GM12872 (cell line): ENCODE data around the gene ETF1.
A peak's percentile ranks its signal among the peaks of the same experiment; 100 is the strongest.

ENCODE experiments used
- TF ChIP-seq, protein P1 (sequence below): IDR thresholded peaks from 3 replicates; pipeline ENCODE4 v1.5.1; 2011; ENCODE audit warnings: low read depth, mild to moderate bottlenecking, low read length, moderate library complexity; ENCODE audit not compliant: insufficient read depth

The ETF1 gene

DNA sequence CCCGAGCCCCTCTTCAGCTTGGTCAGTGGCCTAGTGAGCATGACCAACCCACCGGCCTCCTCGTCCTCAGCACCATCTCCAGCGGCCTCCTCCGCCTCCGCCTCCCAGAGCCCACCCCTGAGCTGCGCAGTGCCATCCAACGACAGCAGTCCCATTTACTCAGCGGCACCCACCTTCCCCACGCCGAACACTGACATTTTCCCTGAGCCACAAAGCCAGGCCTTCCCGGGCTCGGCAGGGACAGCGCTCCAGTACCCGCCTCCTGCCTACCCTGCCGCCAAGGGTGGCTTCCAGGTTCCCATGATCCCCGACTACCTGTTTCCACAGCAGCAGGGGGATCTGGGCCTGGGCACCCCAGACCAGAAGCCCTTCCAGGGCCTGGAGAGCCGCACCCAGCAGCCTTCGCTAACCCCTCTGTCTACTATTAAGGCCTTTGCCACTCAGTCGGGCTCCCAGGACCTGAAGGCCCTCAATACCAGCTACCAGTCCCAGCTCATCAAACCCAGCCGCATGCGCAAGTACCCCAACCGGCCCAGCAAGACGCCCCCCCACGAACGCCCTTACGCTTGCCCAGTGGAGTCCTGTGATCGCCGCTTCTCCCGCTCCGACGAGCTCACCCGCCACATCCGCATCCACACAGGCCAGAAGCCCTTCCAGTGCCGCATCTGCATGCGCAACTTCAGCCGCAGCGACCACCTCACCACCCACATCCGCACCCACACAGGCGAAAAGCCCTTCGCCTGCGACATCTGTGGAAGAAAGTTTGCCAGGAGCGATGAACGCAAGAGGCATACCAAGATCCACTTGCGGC, 75.9 kb downstream of the ETF1 start:
- TF ChIP-seq, protein P1, sequence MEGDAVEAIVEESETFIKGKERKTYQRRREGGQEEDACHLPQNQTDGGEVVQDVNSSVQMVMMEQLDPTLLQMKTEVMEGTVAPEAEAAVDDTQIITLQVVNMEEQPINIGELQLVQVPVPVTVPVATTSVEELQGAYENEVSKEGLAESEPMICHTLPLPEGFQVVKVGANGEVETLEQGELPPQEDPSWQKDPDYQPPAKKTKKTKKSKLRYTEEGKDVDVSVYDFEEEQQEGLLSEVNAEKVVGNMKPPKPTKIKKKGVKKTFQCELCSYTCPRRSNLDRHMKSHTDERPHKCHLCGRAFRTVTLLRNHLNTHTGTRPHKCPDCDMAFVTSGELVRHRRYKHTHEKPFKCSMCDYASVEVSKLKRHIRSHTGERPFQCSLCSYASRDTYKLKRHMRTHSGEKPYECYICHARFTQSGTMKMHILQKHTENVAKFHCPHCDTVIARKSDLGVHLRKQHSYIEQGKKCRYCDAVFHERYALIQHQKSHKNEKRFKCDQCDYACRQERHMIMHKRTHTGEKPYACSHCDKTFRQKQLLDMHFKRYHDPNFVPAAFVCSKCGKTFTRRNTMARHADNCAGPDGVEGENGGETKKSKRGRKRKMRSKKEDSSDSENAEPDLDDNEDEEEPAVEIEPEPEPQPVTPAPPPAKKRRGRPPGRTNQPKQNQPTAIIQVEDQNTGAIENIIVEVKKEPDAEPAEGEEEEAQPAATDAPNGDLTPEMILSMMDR, result no peak

DNA sequence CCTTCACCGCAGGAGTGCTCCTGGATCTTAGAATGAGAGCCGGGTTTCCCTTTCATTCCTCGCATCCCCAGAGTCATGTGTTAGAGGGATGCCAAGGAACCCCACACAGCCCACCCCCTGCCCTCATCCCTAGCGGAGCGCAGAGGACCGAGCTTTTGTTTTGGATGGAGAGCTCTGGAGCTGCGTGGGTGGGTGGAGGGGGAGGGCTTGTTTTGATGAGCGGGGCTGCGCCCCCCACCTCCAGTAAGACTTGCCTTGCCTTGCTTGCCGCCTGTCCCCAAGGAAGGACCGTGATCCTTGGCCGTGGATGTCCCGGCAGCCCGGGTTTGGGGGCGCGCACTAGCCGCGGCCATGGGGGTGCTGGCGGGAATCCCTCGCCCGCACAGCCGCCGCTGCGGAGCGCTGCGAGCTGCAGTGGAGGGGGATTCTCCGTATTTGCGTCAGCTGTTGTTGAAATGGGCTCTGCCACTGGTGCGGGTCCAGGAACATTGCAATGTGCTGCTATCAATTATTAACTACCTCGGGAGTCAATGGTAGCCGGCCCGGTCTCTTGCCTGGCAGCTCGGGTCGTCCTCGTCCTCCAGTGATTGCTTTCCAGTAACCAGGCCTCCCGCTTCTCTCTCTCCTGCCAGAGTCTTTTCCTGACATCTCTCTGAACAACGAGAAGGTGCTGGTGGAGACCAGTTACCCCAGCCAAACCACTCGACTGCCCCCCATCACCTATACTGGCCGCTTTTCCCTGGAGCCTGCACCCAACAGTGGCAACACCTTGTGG, 76.7 kb downstream of the ETF1 start:
- TF ChIP-seq, protein P1, result no peak

DNA sequence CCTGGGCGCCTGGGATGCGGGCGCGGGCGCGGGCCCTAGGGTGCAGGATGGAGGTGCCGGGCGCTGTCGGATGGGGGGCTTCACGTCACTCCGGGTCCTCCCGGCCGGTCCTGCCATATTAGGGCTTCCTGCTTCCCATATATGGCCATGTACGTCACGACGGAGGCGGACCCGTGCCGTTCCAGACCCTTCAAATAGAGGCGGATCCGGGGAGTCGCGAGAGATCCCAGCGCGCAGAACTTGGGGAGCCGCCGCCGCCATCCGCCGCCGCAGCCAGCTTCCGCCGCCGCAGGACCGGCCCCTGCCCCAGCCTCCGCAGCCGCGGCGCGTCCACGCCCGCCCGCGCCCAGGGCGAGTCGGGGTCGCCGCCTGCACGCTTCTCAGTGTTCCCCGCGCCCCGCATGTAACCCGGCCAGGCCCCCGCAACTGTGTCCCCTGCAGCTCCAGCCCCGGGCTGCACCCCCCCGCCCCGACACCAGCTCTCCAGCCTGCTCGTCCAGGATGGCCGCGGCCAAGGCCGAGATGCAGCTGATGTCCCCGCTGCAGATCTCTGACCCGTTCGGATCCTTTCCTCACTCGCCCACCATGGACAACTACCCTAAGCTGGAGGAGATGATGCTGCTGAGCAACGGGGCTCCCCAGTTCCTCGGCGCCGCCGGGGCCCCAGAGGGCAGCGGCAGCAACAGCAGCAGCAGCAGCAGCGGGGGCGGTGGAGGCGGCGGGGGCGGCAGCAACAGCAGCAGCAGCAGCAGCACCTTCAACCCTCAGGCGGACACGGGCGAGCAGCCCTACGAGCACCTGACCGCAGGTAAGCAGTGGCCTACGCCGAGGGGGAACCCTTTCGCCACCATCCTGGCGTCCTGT, 77.5 kb downstream of the ETF1 start, which contains the start of gene EGR1:
TSS of gene EGR1 (plus strand) at position 219 of the 864 bp plus-strand sequence. CDS start at position 502, 283 bp downstream.
- TF ChIP-seq, protein P1, result no peak

DNA sequence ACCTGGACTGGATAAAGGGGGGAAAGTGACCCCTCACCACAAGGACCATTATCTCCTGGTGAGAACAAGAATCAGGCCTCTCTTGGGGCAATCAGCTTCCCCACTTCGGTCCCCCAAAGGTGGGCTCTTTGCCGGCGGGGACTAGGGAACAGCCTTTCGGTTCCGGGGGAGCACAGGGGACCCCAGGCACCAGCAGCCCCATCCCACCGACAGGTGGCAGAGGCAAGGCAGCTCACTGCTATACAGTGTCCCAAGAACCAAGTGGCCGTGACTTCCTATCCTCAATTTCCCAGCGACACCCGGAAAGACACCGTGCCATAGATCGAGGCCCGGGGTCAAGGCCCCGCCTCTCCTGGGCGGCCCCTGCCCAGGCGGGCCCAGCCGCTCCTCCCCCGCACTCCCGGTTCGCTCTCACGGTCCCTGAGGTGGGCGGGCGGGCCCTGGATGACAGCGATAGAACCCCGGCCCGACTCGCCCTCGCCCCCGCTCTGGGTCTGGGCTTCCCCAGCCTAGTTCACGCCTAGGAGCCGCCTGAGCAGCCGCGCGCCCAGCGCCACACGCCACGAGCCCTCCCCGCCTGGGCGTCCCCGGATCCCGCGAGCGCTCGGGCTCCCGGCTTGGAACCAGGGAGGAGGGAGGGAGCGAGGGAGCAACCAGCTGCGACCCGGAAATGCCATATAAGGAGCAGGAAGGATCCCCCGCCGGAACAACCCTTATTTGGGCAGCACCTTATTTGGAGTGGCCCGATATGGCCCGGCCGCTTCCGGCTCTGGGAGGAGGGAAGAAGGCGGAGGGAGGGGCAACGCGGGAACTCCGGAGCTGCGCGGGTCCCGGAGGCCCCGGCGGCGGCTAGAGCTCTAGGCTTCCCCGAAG, 78.4 kb downstream of the ETF1 start:
- TF ChIP-seq, protein P1, result no peak

DNA sequence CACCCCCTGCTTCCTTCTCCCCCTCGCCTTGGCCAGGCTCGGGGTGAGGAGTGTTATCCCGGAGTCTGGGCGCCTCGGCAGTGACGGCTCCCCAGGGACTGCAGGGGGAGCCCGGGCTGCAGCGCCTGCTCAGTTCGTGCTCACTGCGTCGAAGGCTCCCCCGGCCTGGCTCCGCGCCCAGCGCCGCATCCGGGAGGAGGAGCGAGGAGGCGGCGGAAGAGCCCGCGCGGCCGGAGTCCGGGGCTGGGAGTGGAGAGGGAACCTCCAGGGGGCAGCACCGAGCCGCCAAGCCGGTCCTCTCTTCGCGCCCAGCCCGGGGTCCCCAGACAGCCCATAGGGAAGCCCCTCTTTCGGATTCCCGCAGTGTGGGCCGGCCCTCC, 79.0 kb downstream of the ETF1 start:
- TF ChIP-seq, protein P1, result peak; percentile 71

DNA sequence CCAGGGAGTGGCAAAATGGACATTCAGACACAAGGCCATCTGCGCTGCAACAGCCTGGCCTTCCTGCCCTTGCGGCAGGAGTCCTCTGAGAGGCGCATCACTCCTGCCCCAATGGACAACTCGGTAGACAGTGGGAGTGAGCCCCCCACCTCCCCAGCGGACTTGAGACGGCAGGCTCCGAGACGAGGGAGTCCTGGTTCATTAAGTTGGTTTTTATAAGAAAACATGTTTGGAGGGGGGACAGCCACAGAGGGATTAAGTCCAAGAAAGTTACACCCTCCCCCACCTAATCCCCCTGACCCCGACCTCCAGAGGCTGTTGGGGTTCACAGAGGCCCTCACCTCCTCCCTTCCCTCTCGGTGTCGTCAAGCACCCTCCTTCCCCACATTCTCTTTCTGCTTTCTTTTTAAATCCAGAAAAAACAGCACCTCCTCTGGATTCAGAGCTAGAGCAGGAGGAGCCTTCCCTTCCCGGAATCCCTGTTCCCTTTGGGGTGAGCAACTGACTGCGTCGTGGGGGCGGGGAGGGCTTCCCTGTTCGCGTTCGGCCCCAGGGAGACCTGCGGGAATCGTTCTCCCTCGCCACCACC, 79.5 kb downstream of the ETF1 start:
- TF ChIP-seq, protein P1, result no peak
